ENCODE results near the gene OSBPL9. TPM values are rescaled to one million over a fixed set of nuclear protein-coding genes. Genes with fewer than 3 reads are reported as not detected.

Gene OSBPL9
- total RNA-seq, 1 experiment from 2014 or later, result 52.6 TPM

GRCh38 chr1:51621161-51621560 is 4.3 kb downstream of the OSBPL9 start:
- Histone ChIP-seq H2AFZ (ENCODE audit: low read depth, low read length, poor library complexity, severe bottlenecking) (no peak overlapping the region), H3K4me3 (replicated peaks in 1 of 2; ENCODE audit: low read depth in 1 of 2, low read length in 2 of 2) (peak overlapping the region in 1 of 2 experiments; percentile 45; a peak in 1 of 4 replicates), H3K79me2 (ENCODE audit: insufficient read depth, low read length) (peaks cover 80% of the 10 kb centered on the region), H3K36me3 (ENCODE audit: control insufficient read depth in 1 of 2, insufficient read depth in 2 of 2, low read length in 2 of 2) (no peaks in the 10 kb centered on the region), H3K27me3 (ENCODE audit: insufficient read depth, low read length) (no peaks in the 10 kb centered on the region), H3K27ac (ENCODE audit: low read depth, low read length) (peak overlapping the region; percentile 54; the same call in 1 of the 2 replicates), H3K4me1 (ENCODE audit: control insufficient read depth in 1 of 2, insufficient read depth in 2 of 2, low read length in 2 of 2) (peaks cover 33 to 66% of the 10 kb centered on the region in 2 experiments), H3K9me2 (ENCODE audit: insufficient read depth) (no peaks in the 10 kb centered on the region), H3K9me3 (ENCODE audit: control insufficient read depth in 1 of 2, insufficient read depth in 1 of 2, low read depth in 1 of 2, low read length in 2 of 2) (no peaks in the 10 kb centered on the region), H3K4me2 (ENCODE audit: low read length) (peak overlapping the region; percentile 70), H4K20me1 (ENCODE audit: insufficient read depth) (no peaks in the 10 kb centered on the region), H3K9ac (ENCODE audit: low read length) (peak overlapping the region; percentile 39)
- no TSS peak for BruUV-seq (replicated peaks)
- POLR2A ChIA-PET, result interaction anchor here (1.6 kb wide), 1 partner anchor 49 kb away, joined by 4 read pairs; no protein-coding TSS in a partner anchor
- TF ChIP-seq ELF1 (IDR thresholded peaks at IDR 0.05; ENCODE audit: borderline replicate concordance, low read depth) (peak; percentile 40; the same call in 1 of the 2 replicates), RAD21 (IDR thresholded peaks at IDR 0.05; ENCODE audit: low read depth) (no peak), YY1 (IDR thresholded peaks at IDR 0.05; ENCODE audit: extremely low read depth, insufficient replicate concordance, low read depth, low read length) (no peak), REST (IDR thresholded peaks at IDR 0.05; ENCODE audit: low read depth) (no peak), EZH2 (IDR thresholded peaks at IDR 0.05) (no peak)
- CTCF ChIA-PET, result interaction anchor here (3.1 kb wide), 1 partner anchor 148 kb away, joined by 6 read pairs; no protein-coding TSS in a partner anchor
- no peak for ATAC-seq
- RAD21 ChIA-PET (ENCODE audit: low non-redundant PET in 1 of 2, low total read pairs in 2 of 2, uncharacterized antibody in 2 of 2, unreplicated experiment in 2 of 2), result no interaction called here
- intact Hi-C loops (cut with micrococcal nuclease), result loop anchor here (10.0 kb wide), 1 partner anchor 384 kb away; no protein-coding TSS in a partner anchor
- no peak for DNase-seq (ENCODE audit: low read depth, low spot score)
